Mammary epithelial cell (primary cell): Measurements from ENCODE around the gene PLEKHF1.

Experiments
- EZH2 ChIP-seq: IDR thresholded peaks from 2 replicates; pipeline ENCODE4 v1.6.1; 2012; ENCODE audit warnings: low read length, inconsistent platforms, borderline replicate concordance
- TF ChIP-seq, protein P1 (sequence below), 2 donors: IDR thresholded peaks in 1 of 2; conservative IDR thresholded peaks in 1 of 2; 2 replicates each; pipeline ENCODE4 v1.5.1; 2011 to 2012; ENCODE audit warnings: inconsistent platforms in 2 of 2, low read length in 2 of 2, mild to moderate bottlenecking in 2 of 2, control low read depth in 1 of 2, low read depth in 1 of 2; ENCODE audit not compliant: insufficient read depth in 1 of 2; ENCODE audit errors: extremely low read depth in 1 of 2

DNA sequence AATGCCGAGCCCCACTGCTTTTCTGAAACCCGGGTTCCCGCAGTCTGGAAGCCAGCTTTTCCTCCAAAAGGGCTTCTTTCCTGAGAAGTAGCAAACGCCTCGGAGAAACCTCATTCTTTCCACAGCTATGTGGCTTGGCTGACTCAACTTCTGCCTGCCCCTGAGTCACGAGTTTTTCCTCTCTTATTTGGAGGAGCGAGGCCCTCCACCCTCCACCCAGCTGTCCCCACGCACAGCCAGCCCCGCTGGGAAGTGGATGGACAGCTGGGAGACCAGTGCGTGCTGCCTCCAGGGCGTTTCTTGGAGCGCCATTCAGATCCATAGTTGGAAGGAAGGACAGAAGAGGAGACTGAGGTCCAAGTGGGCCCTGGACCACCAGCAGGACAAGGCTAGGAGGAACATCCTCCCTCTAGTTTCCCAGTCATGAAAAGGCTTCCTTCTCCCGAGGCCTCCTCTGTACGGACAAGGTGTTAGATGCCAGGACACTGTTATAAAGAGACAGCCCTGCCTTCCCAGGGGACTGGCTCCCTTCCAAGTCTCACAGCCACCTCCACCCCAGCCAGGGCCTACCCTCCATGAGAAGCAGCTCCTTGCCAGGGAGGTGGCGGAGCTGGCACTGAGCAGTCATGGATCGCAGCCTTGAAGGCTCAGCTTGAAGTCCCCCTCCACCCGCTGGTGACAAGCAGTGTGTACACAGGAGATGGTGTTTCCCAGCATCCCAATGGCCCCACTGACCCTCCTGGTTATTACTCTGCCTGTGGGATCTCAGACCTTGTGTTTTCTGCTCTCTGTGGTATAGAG lies 2.5 kb upstream of the PLEKHF1 start:
- TF ChIP-seq, protein P1, sequence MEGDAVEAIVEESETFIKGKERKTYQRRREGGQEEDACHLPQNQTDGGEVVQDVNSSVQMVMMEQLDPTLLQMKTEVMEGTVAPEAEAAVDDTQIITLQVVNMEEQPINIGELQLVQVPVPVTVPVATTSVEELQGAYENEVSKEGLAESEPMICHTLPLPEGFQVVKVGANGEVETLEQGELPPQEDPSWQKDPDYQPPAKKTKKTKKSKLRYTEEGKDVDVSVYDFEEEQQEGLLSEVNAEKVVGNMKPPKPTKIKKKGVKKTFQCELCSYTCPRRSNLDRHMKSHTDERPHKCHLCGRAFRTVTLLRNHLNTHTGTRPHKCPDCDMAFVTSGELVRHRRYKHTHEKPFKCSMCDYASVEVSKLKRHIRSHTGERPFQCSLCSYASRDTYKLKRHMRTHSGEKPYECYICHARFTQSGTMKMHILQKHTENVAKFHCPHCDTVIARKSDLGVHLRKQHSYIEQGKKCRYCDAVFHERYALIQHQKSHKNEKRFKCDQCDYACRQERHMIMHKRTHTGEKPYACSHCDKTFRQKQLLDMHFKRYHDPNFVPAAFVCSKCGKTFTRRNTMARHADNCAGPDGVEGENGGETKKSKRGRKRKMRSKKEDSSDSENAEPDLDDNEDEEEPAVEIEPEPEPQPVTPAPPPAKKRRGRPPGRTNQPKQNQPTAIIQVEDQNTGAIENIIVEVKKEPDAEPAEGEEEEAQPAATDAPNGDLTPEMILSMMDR (conservative IDR thresholded peaks at IDR 0.05 in 1 of 2, IDR thresholded peaks at IDR 0.05 in 1 of 2; ENCODE audit: extremely low read depth in 1 of 2, insufficient read depth in 1 of 2, low read depth in 1 of 2, low read length in 2 of 2) = no peak
- TF ChIP-seq EZH2 = no peak
